Stomach (tissue), 9 donors: Measurements from ENCODE around the gene CTNNA3. TPM values are rescaled to one million over a fixed set of nuclear protein-coding genes. Genes with fewer than 3 reads are reported as not detected.
"Not testable (repeated sequence)": the region's sequence is repeated elsewhere in the genome, so short reads cannot be mapped to it uniquely, and the experiment has no call there.

ENCODE experiments used
- DNase-seq, 2 donors: peaks; one replicate each; pipeline versions ENCODE4 v3.0.0 to v3.0.0-alpha.2; 2013 to 2019
- H3K27ac ChIP-seq, 5 donors: fragments of 200-600 bp in 4 of 5; sonication (generic) in 4 of 5; one replicate each; pipeline ENCODE4 v1.5.1; 2013 to 2019; ENCODE audit warnings: mild to moderate bottlenecking in 1 of 5, moderate library complexity in 1 of 5
- H3K27me3 ChIP-seq, 3 donors: fragments of 200-600 bp; sonication (generic); one replicate each; pipeline ENCODE4 v1.5.1; 2017 to 2019; ENCODE audit warnings: mixed run types in 1 of 3
- H3K36me3 ChIP-seq, 4 donors: fragments of 200-600 bp; sonication (generic); 1 replicate in 3 of 4; 2 replicates in 1 of 4; pipeline ENCODE4 v1.5.1; 2016 to 2019
- H3K4me1 ChIP-seq, 4 donors: fragments of 200-600 bp; sonication (generic); one replicate each; pipeline ENCODE4 v1.5.1; 2016 to 2019
- H3K4me3 ChIP-seq, 4 donors: fragments of 200-600 bp; sonication (generic) in 3 of 4; one replicate each; pipeline ENCODE4 v1.5.1; 2016 to 2019; ENCODE audit warnings: mild to moderate bottlenecking in 1 of 4
- H3K9me3 ChIP-seq, 4 donors: fragments of 200-600 bp; sonication (generic); one replicate each; pipeline ENCODE4 v1.5.1; 2016 to 2019
- CTCF ChIP-seq, 7 experiments: fragments of 450-650 bp in 4 of 7; fragments of 200-600 bp in 3 of 7; sonication (generic) in 3 of 7; IDR thresholded peaks; one replicate each; pipeline ENCODE4 v1.5.1; 2016 to 2019; ENCODE audit warnings: antibody characterized with exemption in 7 of 7, control low read depth in 2 of 7, mild to moderate bottlenecking in 1 of 7
- EP300 ChIP-seq: sonication (generic); formaldehyde crosslinking; IDR thresholded peaks from one replicate; pipeline ENCODE4 v1.6.1; 2017; ENCODE audit warnings: antibody characterized with exemption
- POLR2A ChIP-seq, 4 donors: fragments of 450-650 bp; IDR thresholded peaks; one replicate each; pipeline ENCODE4 v1.6.1; 2016; ENCODE audit warnings: antibody characterized with exemption in 4 of 4, control low read depth in 2 of 4, mild to moderate bottlenecking in 1 of 4, moderate library complexity in 1 of 4
- POLR2AphosphoS5 ChIP-seq, 3 donors: sonication (generic); formaldehyde crosslinking; IDR thresholded peaks; one replicate each; pipeline ENCODE4 v1.6.1; 2016; ENCODE audit warnings: antibody characterized with exemption in 3 of 3
- WGBS, 5 donors: extraction: QIAGEN DNeasy Blood & Tissue Kit in 3 of 5; methylation state at CpG; one replicate each; pipeline versions ENCODE4 v1.1.5 to v1.1.7; 2013 to 2018; 5-methylcytosine and 5-hydroxymethylcytosine counted together
- intact Hi-C: fragments of 100-400 bp; cut with DNase I; formaldehyde crosslinking; loops from one replicate; pipeline ENCODE4 v1.15.1; 2023; ENCODE audit warnings: low total_unique reads
- polyA plus RNA-seq, 3 donors: library from polyadenylated mRNA; stranded (reverse); fragments of 200-250 nt; gene quantifications; one replicate each; pipeline ENCODE4 v1.2.3, GENCODE V29; 2013
- total RNA-seq, 5 donors: library from RNA; depleted of rRNA; stranded (reverse); fragments of >200 nt; gene quantifications; one replicate each; pipeline versions ENCODE4 v1.1.0 to v1.2.3, GENCODE V29; 2014 to 2016
- donor health status: healthy with polysubstance abuse.
- donor health status: Bipolar disorder and iron deficiency.
- donor health status: healthy.

Gene CTNNA3
- total and polyA plus RNA-seq, 8 donors: 0.14 to 46.1 (median 12.9) TPM; not detected in 2

- TF ChIP-seq POLR2AphosphoS5 (IDR thresholded peaks at IDR 0.05) (no peak), EP300 (no peak), POLR2A (IDR thresholded peaks at IDR 0.05) (no peak), CTCF (IDR thresholded peaks at IDR 0.05) (no peak)
- Histone ChIP-seq H3K27me3 (no peaks in the 10 kb centered on the region), H3K4me3 (no peak overlapping the region), H3K27ac (no peak overlapping the region), H3K9me3 (peaks cover 0 to 4% (median 0%) of the 10 kb centered on the region in 4 donors), H3K4me1 (no peaks in the 10 kb centered on the region), H3K36me3 (no peaks in the 10 kb centered on the region)
- 60 to 90% (median 86%) methylated on average over 2 of the region's 2 CpGs for WGBS, 5 donors
- intact Hi-C loops: no loop called here
- DNase-seq: no peak
These were observed 1346.9 kb downstream of the CTNNA3 start for GRCh38 chr10:66349076-66349475.

GRCh38 chr10:66337211-66337610, 1358.8 kb downstream of the CTNNA3 start:
- WGBS, 5 donors: 34 to 43% (median 42%) methylated on average over 3 of the region's 3 CpGs
- Histone ChIP-seq H3K9me3 (peaks cover 0 to 15% (median 10%) of the 10 kb centered on the region in 4 donors), H3K4me3 (no peak overlapping the region), H3K27me3 (no peaks in the 10 kb centered on the region), H3K27ac (no peak overlapping the region), H3K4me1 (no peaks in the 10 kb centered on the region), H3K36me3 (no peaks in the 10 kb centered on the region)
- peak in 1 of 2 donors; percentile 8 for DNase-seq
- intact Hi-C loops: no loop called here
- TF ChIP-seq POLR2AphosphoS5 (IDR thresholded peaks at IDR 0.05) (no peak), EP300 (no peak), POLR2A (IDR thresholded peaks at IDR 0.05) (no peak), CTCF (IDR thresholded peaks at IDR 0.05) (no peak)

GRCh38 chr10:66336791-66337190, 1359.2 kb downstream of the CTNNA3 start:
- Histone ChIP-seq H3K36me3 (no peaks in the 10 kb centered on the region), H3K27ac (no peak overlapping the region), H3K4me3 (no peak overlapping the region), H3K4me1 (no peaks in the 10 kb centered on the region), H3K27me3 (no peaks in the 10 kb centered on the region), H3K9me3 (peaks cover 0 to 15% (median 10%) of the 10 kb centered on the region in 4 donors)
- TF ChIP-seq EP300: no peak
- TF ChIP-seq POLR2AphosphoS5 (IDR thresholded peaks at IDR 0.05): no peak
- TF ChIP-seq CTCF (IDR thresholded peaks at IDR 0.05): no peak
- TF ChIP-seq POLR2A (IDR thresholded peaks at IDR 0.05): no peak
- intact Hi-C loops: no loop called here
- no peak for DNase-seq

GRCh38 chr10:66335753-66336152, 1360.2 kb downstream of the CTNNA3 start:
- intact Hi-C loops: not testable (repeated sequence)
- 81 to 91% (median 88%) methylated on average over 7 to 8 of the region's 8 CpGs for WGBS, 5 donors

GRCh38 chr10:66329147-66329546, 1366.8 kb downstream of the CTNNA3 start:
- 94 to 97% (median 95%) methylated on average over 7 of the region's 7 CpGs for WGBS, 5 donors
- DNase-seq: no peak

More at GRCh38 chr10:66335753-66336152, 1360.2 kb downstream of the CTNNA3 start:
- not testable (repeated sequence) for H3K4me3 ChIP-seq, H3K27me3 ChIP-seq, DNase-seq, H3K4me1 ChIP-seq, H3K36me3 ChIP-seq, H3K27ac ChIP-seq
- peaks cover 0 to 15% (median 10%) of the 10 kb centered on the region in 4 donors for H3K9me3 ChIP-seq

More at GRCh38 chr10:66329147-66329546, 1366.8 kb downstream of the CTNNA3 start:
- Histone ChIP-seq H3K27me3 (no peaks in the 10 kb centered on the region), H3K4me3 (no peak overlapping the region), H3K27ac (no peak overlapping the region), H3K36me3 (no peaks in the 10 kb centered on the region), H3K9me3 (no peaks in the 10 kb centered on the region), H3K4me1 (no peaks in the 10 kb centered on the region)
- intact Hi-C loops: no loop called here
- TF ChIP-seq POLR2A (IDR thresholded peaks at IDR 0.05): no peak
- no peak for TF ChIP-seq CTCF (IDR thresholded peaks at IDR 0.05)
- no peak for TF ChIP-seq POLR2AphosphoS5 (IDR thresholded peaks at IDR 0.05)
- TF ChIP-seq EP300: no peak
